D721Med (cell line): ENCODE data around the gene LRMDA.
"Not testable (repeated sequence)": the region's sequence is repeated elsewhere in the genome, so short reads cannot be mapped to it uniquely, and the experiment has no call there.

ENCODE experiments used
- DNase-seq: peaks from one replicate; pipeline ENCODE4 v3.0.0; 2011; ENCODE audit warnings: low spot score; ENCODE audit not compliant: insufficient read length
- FAIRE-seq: peaks from 2 replicates; lab custom pipeline; 2011; peaks lifted over from hg19 to GRCh38; lab: Jason Lieb, UNC
- CTCF ChIP-seq: IDR thresholded peaks from 2 replicates; pipeline ENCODE4 v1.5.1; 2012; ENCODE audit warnings: mild to moderate bottlenecking, control low read depth; ENCODE audit not compliant: insufficient read depth; ENCODE audit errors: missing control alignments

The LRMDA gene

GRCh38 chr10:75511011-75511410, 79.6 kb downstream of the LRMDA start:
- no peak for FAIRE-seq

GRCh38 chr10:75512203-75512933, 80.9 kb downstream of the LRMDA start:
- TF ChIP-seq CTCF, result no peak
- DNase-seq (no peak), FAIRE-seq (no peak)

More at GRCh38 chr10:75511011-75511410, 79.6 kb downstream of the LRMDA start:
- no peak for DNase-seq
- no peak for TF ChIP-seq CTCF

- FAIRE-seq, result no peak
- DNase-seq, result no peak
- no peak for TF ChIP-seq CTCF
These were observed 82.0 kb downstream of the LRMDA start for GRCh38 chr10:75513292-75513885.

- no peak for FAIRE-seq
- no peak for TF ChIP-seq CTCF
- no peak for DNase-seq
These were observed 83.4 kb downstream of the LRMDA start for GRCh38 chr10:75514830-75515229.

- FAIRE-seq, result not testable (repeated sequence)
These were observed 84.7 kb downstream of the LRMDA start for GRCh38 chr10:75516154-75516553.

GRCh38 chr10:75519213-75519612, 87.8 kb downstream of the LRMDA start:
- FAIRE-seq, DNase-seq: not testable (repeated sequence)

More at GRCh38 chr10:75516154-75516553, 84.7 kb downstream of the LRMDA start:
- not testable (repeated sequence) for DNase-seq

- DNase-seq, FAIRE-seq: not testable (repeated sequence)
These were observed 89.9 kb downstream of the LRMDA start for GRCh38 chr10:75521194-75521829.

GRCh38 chr10:75525067-75525466, 93.6 kb downstream of the LRMDA start:
- FAIRE-seq, result no peak
- DNase-seq, result no peak
- no peak for TF ChIP-seq CTCF
